T-helper 2 cell treated with Interferon-gamma antibody and Interleukin-4, amounts not matched to agents 5 μg/mL and 100 μg/mL, for 36 hours (primary cell): ENCODE data around the gene CD40LG.
A peak's percentile ranks its signal among the peaks of the same experiment; 100 is the strongest.

Source experiments
- DNase-seq: peaks from one replicate; pipeline ENCODE4 v3.0.0; 2021; ENCODE audit warnings: low spot score
- H3K27ac Mint-ChIP-seq: one replicate; pipeline ENCODE4 v1.8.0; 2021; ENCODE audit warnings: mild to moderate bottlenecking, mixed read lengths
- H3K27me3 Mint-ChIP-seq: one replicate; pipeline ENCODE4 v1.8.0; 2021; ENCODE audit warnings: low read depth, mixed read lengths
- H3K36me3 Mint-ChIP-seq: one replicate; pipeline ENCODE4 v1.8.0; 2021; ENCODE audit warnings: low read depth, mixed read lengths
- H3K4me1 Mint-ChIP-seq: one replicate; pipeline ENCODE4 v1.8.0; 2021; ENCODE audit warnings: low read depth, mixed read lengths
- H3K4me3 Mint-ChIP-seq: one replicate; pipeline ENCODE4 v1.8.0; 2022; ENCODE audit warnings: mild to moderate bottlenecking, moderate library complexity, mixed read lengths
- H3K9me3 Mint-ChIP-seq: one replicate; pipeline ENCODE4 v1.8.0; 2021; ENCODE audit warnings: mixed read lengths

CD40LG gene

GRCh38 chrX:136662104-136662503, 14.1 kb downstream of the CD40LG start:
- Mint-ChIP-seq H3K4me3 (peak overlapping the region; percentile 59), H3K9me3 (peaks cover 14% of the 10 kb centered on the region), H3K27me3 (no peaks in the 10 kb centered on the region), H3K36me3 (peaks cover 85% of the 10 kb centered on the region), H3K4me1 (peaks cover 62% of the 10 kb centered on the region), H3K27ac (peak overlapping the region; percentile 91)
- no peak for DNase-seq

- H3K36me3 Mint-ChIP-seq, result peaks cover 85% of the 10 kb centered on the region
- no peaks in the 10 kb centered on the region for H3K27me3 Mint-ChIP-seq
- H3K27ac Mint-ChIP-seq, result peak overlapping the region; percentile 91
- H3K4me1 Mint-ChIP-seq, result peaks cover 63% of the 10 kb centered on the region
- no peak for DNase-seq
- peak overlapping the region; percentile 59 for H3K4me3 Mint-ChIP-seq
- peaks cover 14% of the 10 kb centered on the region for H3K9me3 Mint-ChIP-seq
These were observed 15.0 kb downstream of the CD40LG start for GRCh38 chrX:136662976-136663375.

GRCh38 chrX:136665258-136665900, 17.4 kb downstream of the CD40LG start:
- H3K4me3 Mint-ChIP-seq, result peak overlapping the region; percentile 60
- peaks cover 83% of the 10 kb centered on the region for H3K36me3 Mint-ChIP-seq
- H3K4me1 Mint-ChIP-seq, result peaks cover 64% of the 10 kb centered on the region
- H3K27me3 Mint-ChIP-seq, result no peaks in the 10 kb centered on the region
- peak overlapping the region; percentile 78 for H3K27ac Mint-ChIP-seq
- peaks cover 14% of the 10 kb centered on the region for H3K9me3 Mint-ChIP-seq
- no peak for DNase-seq

- peak overlapping the region; percentile 43 for H3K27ac Mint-ChIP-seq
- no peak overlapping the region for H3K4me3 Mint-ChIP-seq
- H3K27me3 Mint-ChIP-seq, result no peaks in the 10 kb centered on the region
- H3K9me3 Mint-ChIP-seq, result peaks cover 14% of the 10 kb centered on the region
- H3K4me1 Mint-ChIP-seq, result peaks cover 64% of the 10 kb centered on the region
- H3K36me3 Mint-ChIP-seq, result peaks cover 83% of the 10 kb centered on the region
- no peak for DNase-seq
These were observed 18.1 kb downstream of the CD40LG start for GRCh38 chrX:136666088-136666487.

GRCh38 chrX:136667446-136668168, 19.6 kb downstream of the CD40LG start:
- H3K27me3 Mint-ChIP-seq, result no peaks in the 10 kb centered on the region
- DNase-seq, result no peak
- peaks cover 14% of the 10 kb centered on the region for H3K9me3 Mint-ChIP-seq
- peaks cover 66% of the 10 kb centered on the region for H3K4me1 Mint-ChIP-seq
- H3K4me3 Mint-ChIP-seq, result peak overlapping the region; percentile 49
- peak overlapping the region; percentile 89 for H3K27ac Mint-ChIP-seq
- peaks cover 86% of the 10 kb centered on the region for H3K36me3 Mint-ChIP-seq

GRCh38 chrX:136671006-136671610, 23.1 kb downstream of the CD40LG start:
- Mint-ChIP-seq H3K27ac (peak overlapping the region; percentile 7), H3K27me3 (no peaks in the 10 kb centered on the region), H3K9me3 (no peaks in the 10 kb centered on the region), H3K4me1 (peaks cover 75% of the 10 kb centered on the region), H3K4me3 (no peak overlapping the region), H3K36me3 (peaks cover 80% of the 10 kb centered on the region)
- no peak for DNase-seq

GRCh38 chrX:136674270-136674985, 26.5 kb downstream of the CD40LG start:
- peaks cover 80% of the 10 kb centered on the region for H3K4me1 Mint-ChIP-seq
- H3K27ac Mint-ChIP-seq, result peak overlapping the region; percentile 95
- no peak for DNase-seq
- H3K27me3 Mint-ChIP-seq, result no peaks in the 10 kb centered on the region
- H3K36me3 Mint-ChIP-seq, result peaks cover 75% of the 10 kb centered on the region
- H3K4me3 Mint-ChIP-seq, result peak overlapping the region; percentile 72
- H3K9me3 Mint-ChIP-seq, result no peaks in the 10 kb centered on the region

- DNase-seq, result no peak
- Mint-ChIP-seq H3K27me3 (no peaks in the 10 kb centered on the region), H3K9me3 (no peaks in the 10 kb centered on the region), H3K36me3 (peaks cover 60% of the 10 kb centered on the region), H3K4me1 (peaks cover 39% of the 10 kb centered on the region), H3K27ac (peak overlapping the region; percentile 49), H3K4me3 (no peak overlapping the region)
These were observed 31.6 kb downstream of the CD40LG start for GRCh38 chrX:136679531-136679930.

- Mint-ChIP-seq H3K27ac (no peak overlapping the region), H3K4me1 (peaks cover 20% of the 10 kb centered on the region), H3K27me3 (no peaks in the 10 kb centered on the region), H3K9me3 (no peaks in the 10 kb centered on the region), H3K36me3 (peaks cover 50% of the 10 kb centered on the region), H3K4me3 (no peak overlapping the region)
- no peak for DNase-seq
These were observed 36.2 kb downstream of the CD40LG start for GRCh38 chrX:136684120-136684519.

GRCh38 chrX:136687457-136687856, 39.5 kb downstream of the CD40LG start:
- DNase-seq, result peak; percentile 57
- Mint-ChIP-seq H3K27me3 (no peaks in the 10 kb centered on the region), H3K27ac (no peak overlapping the region), H3K9me3 (no peaks in the 10 kb centered on the region), H3K4me3 (no peak overlapping the region), H3K36me3 (peaks cover 39% of the 10 kb centered on the region), H3K4me1 (peaks cover 43% of the 10 kb centered on the region)

- H3K27me3 Mint-ChIP-seq, result no peaks in the 10 kb centered on the region
- peak overlapping the region; percentile 73 for H3K4me3 Mint-ChIP-seq
- peak overlapping the region; percentile 83 for H3K27ac Mint-ChIP-seq
- H3K9me3 Mint-ChIP-seq, result no peaks in the 10 kb centered on the region
- DNase-seq, result peak; percentile 18
- peaks cover 41% of the 10 kb centered on the region for H3K36me3 Mint-ChIP-seq
- peaks cover 53% of the 10 kb centered on the region for H3K4me1 Mint-ChIP-seq
These were observed 41.5 kb downstream of the CD40LG start for GRCh38 chrX:136689436-136689835.

GRCh38 chrX:136691028-136691809, 43.3 kb downstream of the CD40LG start:
- H3K27ac Mint-ChIP-seq, result peak overlapping the region; percentile 89
- H3K36me3 Mint-ChIP-seq, result peaks cover 47% of the 10 kb centered on the region
- no peaks in the 10 kb centered on the region for H3K9me3 Mint-ChIP-seq
- DNase-seq, result no peak
- H3K4me1 Mint-ChIP-seq, result peaks cover 63% of the 10 kb centered on the region
- no peaks in the 10 kb centered on the region for H3K27me3 Mint-ChIP-seq
- peak overlapping the region; percentile 67 for H3K4me3 Mint-ChIP-seq

GRCh38 chrX:136692271-136692670, 44.3 kb downstream of the CD40LG start:
- H3K9me3 Mint-ChIP-seq, result peaks cover 2% of the 10 kb centered on the region
- peaks cover 67% of the 10 kb centered on the region for H3K4me1 Mint-ChIP-seq
- H3K4me3 Mint-ChIP-seq, result no peak overlapping the region
- no peak overlapping the region for H3K27ac Mint-ChIP-seq
- DNase-seq, result no peak
- H3K27me3 Mint-ChIP-seq, result no peaks in the 10 kb centered on the region
- peaks cover 48% of the 10 kb centered on the region for H3K36me3 Mint-ChIP-seq
